ENCODE data around the gene PIK3R6.

DNA sequence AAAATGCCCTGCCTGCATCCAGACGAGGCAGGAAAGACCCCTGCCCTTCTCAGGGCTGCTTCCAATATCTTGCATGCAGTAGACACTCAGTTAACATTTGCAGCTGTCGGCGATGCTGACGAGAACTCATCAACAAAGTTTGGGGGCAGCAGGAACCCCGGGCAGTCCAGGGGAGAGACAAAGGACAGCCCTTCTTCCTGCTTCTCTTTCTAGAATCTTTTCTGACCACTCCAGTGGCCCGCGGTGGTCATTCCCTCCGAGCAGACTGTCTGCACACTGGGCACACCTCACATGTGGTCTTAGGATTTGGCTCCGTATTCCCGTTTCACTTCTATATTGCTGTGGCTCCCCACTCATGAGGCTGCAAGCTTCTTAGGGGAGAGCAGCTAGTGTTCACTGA, 37.3 kb downstream of the PIK3R6 start:
- TF ChIP-seq CTCF (IDR thresholded peaks at IDR 0.05; ENCODE audit: insufficient read depth, low read length) (no peak), POLR2AphosphoS5 (IDR thresholded peaks at IDR 0.05; ENCODE audit: low read depth) (no peak), REST (IDR thresholded peaks at IDR 0.05; ENCODE audit: insufficient replicate concordance, low read depth) (no peak), SPI1 (IDR thresholded peaks at IDR 0.05; ENCODE audit: borderline replicate concordance, low read depth) (no peak), GABPA (IDR thresholded peaks at IDR 0.05; ENCODE audit: low read depth) (no peak)

Measured in HL-60 (cell line).